ENCODE measurements around the gene CPE. TPM values are rescaled to one million over a fixed set of nuclear protein-coding genes. Genes with fewer than 3 reads are reported as not detected.

The CPE gene
- total RNA-seq, 4 donors from 2014 or later = 22.3 to 33.5 (median 30.9) TPM

DNA sequence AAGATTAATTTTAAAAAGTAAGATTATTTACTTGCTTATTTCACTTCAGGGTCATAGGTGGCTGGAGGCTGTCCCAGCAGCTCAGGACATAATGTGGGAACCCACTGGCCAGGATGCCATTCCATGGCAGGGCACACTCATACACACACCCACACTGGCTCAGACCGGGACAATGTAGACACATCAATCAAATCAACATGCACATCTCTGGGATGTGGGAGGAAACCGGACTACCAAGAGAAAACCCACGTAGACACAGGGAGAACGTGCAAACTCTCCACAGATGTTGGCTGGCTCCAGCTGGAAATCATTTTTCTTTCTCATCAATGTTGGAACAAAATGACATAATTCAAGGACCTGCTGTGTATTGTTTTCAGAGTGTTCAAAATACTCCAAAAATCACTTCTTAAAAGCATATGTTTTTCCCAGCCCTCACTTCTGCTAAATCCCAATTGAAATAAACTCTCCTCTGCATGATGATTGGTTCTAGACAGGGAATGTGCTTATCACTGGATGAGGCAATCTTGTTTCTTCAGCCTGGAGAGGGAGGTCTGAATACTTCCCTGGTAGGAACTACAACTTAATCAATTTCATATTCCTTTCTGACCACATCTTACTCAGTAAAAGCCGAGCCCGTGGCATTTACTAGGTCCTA lies 18.6 kb upstream of the CPE start:
- no peak for TF ChIP-seq POLR2AphosphoS5 (IDR thresholded peaks at IDR 0.05)
- TF ChIP-seq, protein P1, sequence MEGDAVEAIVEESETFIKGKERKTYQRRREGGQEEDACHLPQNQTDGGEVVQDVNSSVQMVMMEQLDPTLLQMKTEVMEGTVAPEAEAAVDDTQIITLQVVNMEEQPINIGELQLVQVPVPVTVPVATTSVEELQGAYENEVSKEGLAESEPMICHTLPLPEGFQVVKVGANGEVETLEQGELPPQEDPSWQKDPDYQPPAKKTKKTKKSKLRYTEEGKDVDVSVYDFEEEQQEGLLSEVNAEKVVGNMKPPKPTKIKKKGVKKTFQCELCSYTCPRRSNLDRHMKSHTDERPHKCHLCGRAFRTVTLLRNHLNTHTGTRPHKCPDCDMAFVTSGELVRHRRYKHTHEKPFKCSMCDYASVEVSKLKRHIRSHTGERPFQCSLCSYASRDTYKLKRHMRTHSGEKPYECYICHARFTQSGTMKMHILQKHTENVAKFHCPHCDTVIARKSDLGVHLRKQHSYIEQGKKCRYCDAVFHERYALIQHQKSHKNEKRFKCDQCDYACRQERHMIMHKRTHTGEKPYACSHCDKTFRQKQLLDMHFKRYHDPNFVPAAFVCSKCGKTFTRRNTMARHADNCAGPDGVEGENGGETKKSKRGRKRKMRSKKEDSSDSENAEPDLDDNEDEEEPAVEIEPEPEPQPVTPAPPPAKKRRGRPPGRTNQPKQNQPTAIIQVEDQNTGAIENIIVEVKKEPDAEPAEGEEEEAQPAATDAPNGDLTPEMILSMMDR (IDR thresholded peaks at IDR 0.05) = no peak
- TF ChIP-seq EP300 (IDR thresholded peaks at IDR 0.05) = no peak
- no peak for TF ChIP-seq POLR2A (IDR thresholded peaks at IDR 0.05)

DNA sequence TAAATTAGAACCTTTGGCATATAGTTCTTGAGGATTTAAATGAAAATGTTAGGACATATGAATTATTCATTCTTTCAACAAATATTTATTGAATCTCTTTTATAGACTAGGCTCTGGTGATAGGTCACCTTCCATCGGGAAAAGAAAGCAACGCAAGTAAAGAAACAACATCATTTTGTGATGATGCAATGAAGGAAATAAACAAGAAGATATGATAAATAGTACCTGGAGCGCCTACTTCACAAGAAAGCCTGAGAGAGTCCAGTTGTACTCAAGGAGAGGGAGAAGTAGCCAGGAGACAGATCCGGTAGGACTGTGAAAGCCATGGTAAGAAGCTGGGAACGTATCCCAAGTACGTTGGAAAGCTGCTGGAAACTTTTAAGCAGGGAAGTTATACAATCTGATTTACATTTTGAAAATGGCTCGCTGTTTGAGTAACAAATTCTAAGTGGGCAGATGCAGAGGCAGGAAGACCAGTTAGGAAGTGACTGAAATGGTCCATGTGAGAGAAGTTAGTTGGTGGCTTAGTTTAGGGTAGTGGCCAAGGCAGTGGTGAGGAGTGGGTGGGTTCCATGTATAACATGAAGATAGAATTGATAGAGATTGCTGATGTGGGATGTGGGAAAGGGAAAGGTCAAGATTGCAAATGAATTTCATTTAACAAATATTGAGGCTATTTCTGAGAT lies 17.7 kb upstream of the CPE start:
- H3K4me3 ChIP-seq = no peak overlapping the region
- TF ChIP-seq, protein P1 (IDR thresholded peaks at IDR 0.05) = no peak

More for the DNA sequence above, 18.6 kb upstream of the CPE start:
- no peak for DNase-seq (ENCODE audit: low spot score in 2 of 2)
- WGBS = 60% methylated on average over 6 of the region's 6 CpGs
- peak overlapping the region; percentile 34 for H3K27ac ChIP-seq
- no peaks in the 10 kb centered on the region for H3K9me3 ChIP-seq
- H3K4me3 ChIP-seq = no peak overlapping the region
- peaks cover 12% of the 10 kb centered on the region for H3K4me1 ChIP-seq
- H3K27me3 ChIP-seq = no peaks in the 10 kb centered on the region
- H3K36me3 ChIP-seq = no peaks in the 10 kb centered on the region

DNA sequence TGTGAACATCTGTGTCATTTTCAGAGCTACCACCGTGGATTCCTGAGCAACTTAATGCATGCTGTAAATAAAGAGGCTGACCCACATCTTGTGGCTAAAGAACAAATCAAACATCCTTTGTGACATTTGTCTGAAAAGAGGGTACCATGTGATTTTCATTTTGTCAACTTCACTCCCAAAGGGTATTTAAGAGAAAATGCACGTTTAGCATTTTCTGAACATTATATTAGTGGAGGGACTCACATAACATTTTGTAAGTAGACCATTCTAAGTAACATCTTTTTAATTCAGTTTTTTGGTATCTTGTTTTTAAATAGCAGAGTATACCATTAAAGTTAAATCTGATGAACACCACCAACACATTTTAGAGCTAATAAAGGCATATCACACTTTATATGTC lies 17.0 kb upstream of the CPE start:
- WGBS = 76% methylated on average over 2 of the region's 2 CpGs
- Histone ChIP-seq H3K27ac (no peak overlapping the region), H3K9me3 (no peaks in the 10 kb centered on the region), H3K4me3 (no peak overlapping the region), H3K4me1 (peaks cover 12% of the 10 kb centered on the region), H3K36me3 (no peaks in the 10 kb centered on the region), H3K27me3 (no peaks in the 10 kb centered on the region)
- TF ChIP-seq, protein P1 (IDR thresholded peaks at IDR 0.05) = no peak
- TF ChIP-seq POLR2A (IDR thresholded peaks at IDR 0.05) (no peak), EP300 (IDR thresholded peaks at IDR 0.05) (no peak), POLR2AphosphoS5 (IDR thresholded peaks at IDR 0.05) (no peak)
- no peak for DNase-seq (ENCODE audit: low spot score in 2 of 2)

More for the DNA sequence above, 17.7 kb upstream of the CPE start:
- DNase-seq (ENCODE audit: low spot score in 2 of 2) = no peak
- no peaks in the 10 kb centered on the region for H3K9me3 ChIP-seq
- H3K27me3 ChIP-seq = no peaks in the 10 kb centered on the region
- no peaks in the 10 kb centered on the region for H3K36me3 ChIP-seq
- WGBS = 72% methylated on average over 7 of the region's 7 CpGs
- peaks cover 12% of the 10 kb centered on the region for H3K4me1 ChIP-seq
- H3K27ac ChIP-seq = no peak overlapping the region

DNA sequence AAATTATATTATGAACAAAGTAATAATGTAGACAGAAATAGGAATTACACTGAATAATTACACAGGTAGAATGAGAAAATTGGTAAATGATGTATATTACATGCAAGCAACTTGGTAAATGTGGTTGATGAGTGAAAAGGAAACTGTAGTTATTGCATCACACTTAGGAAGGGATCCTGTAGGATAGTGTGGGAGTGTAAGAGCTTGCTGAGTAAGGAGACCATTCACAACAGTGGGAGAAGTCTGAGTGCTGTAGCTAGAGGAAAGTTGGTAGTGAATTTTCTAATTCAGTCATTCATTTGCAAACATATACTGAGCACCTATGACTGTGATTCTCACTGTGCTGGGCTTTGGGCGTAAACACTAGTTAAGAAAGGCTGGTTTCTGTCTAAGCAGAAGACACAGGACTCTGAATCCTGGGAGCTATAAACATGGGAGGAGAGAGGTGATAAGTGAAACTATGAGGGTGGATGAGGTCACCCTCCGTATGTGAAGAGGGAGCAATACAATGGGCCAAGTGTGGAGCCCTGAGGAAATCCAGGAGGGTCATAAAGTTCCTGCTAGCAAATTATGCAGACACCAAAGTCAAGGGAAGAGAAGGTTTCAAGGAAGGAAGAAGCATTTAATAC lies 14.2 kb upstream of the CPE start:
- TF ChIP-seq EP300 (IDR thresholded peaks at IDR 0.05) = no peak
- no peak for TF ChIP-seq POLR2AphosphoS5 (IDR thresholded peaks at IDR 0.05)
- no peak for TF ChIP-seq POLR2A (IDR thresholded peaks at IDR 0.05)
- TF ChIP-seq, protein P1 (IDR thresholded peaks at IDR 0.05) = no peak
- 56% methylated on average over 2 of the region's 2 CpGs for WGBS
- Histone ChIP-seq H3K27ac (no peak overlapping the region), H3K9me3 (no peaks in the 10 kb centered on the region), H3K4me1 (peaks cover 11% of the 10 kb centered on the region), H3K27me3 (no peaks in the 10 kb centered on the region), H3K4me3 (no peak overlapping the region), H3K36me3 (no peaks in the 10 kb centered on the region)
- no peak for DNase-seq (ENCODE audit: low spot score in 2 of 2)

DNA sequence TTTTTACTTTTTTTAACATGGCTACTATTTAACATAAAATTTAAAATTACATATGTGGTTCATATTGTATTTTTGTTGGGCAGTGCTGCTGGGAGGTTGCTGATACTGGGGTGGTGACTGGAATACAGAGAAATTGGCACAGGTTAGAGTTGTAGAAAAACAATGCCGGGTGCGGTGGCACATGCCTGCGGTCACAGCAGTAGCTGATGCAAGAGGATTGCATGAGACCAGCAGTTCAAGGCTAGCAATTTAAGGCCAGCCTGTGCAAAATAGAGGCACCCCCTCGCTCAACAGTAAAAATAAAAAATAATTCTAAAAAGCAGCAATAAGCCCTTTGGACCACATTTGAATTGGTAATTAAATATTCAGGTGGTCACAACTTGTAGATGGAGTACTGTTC lies 11.8 kb upstream of the CPE start:
- no peaks in the 10 kb centered on the region for H3K4me1 ChIP-seq
- H3K9me3 ChIP-seq = no peaks in the 10 kb centered on the region
- TF ChIP-seq EP300 (IDR thresholded peaks at IDR 0.05) (no peak), POLR2A (IDR thresholded peaks at IDR 0.05) (no peak), POLR2AphosphoS5 (IDR thresholded peaks at IDR 0.05) (no peak)
- TF ChIP-seq, protein P1 (IDR thresholded peaks at IDR 0.05) = no peak
- no peaks in the 10 kb centered on the region for H3K27me3 ChIP-seq
- no peak overlapping the region for H3K4me3 ChIP-seq
- H3K36me3 ChIP-seq = no peaks in the 10 kb centered on the region
- no peak for DNase-seq (ENCODE audit: low spot score in 2 of 2)
- 74% methylated on average over 4 of the region's 4 CpGs for WGBS
- no peak overlapping the region for H3K27ac ChIP-seq

Data from suprapubic skin (tissue), 4 donors.